Measurements from ENCODE around the gene BORCS5. TPM values are rescaled to one million over a fixed set of nuclear protein-coding genes. Genes with fewer than 3 reads are reported as not detected.
A peak's percentile ranks its signal among the peaks of the same experiment; 100 is the strongest.

The BORCS5 gene
- total RNA-seq, 1 experiment from 2014 or later: 13.9 TPM

DNA sequence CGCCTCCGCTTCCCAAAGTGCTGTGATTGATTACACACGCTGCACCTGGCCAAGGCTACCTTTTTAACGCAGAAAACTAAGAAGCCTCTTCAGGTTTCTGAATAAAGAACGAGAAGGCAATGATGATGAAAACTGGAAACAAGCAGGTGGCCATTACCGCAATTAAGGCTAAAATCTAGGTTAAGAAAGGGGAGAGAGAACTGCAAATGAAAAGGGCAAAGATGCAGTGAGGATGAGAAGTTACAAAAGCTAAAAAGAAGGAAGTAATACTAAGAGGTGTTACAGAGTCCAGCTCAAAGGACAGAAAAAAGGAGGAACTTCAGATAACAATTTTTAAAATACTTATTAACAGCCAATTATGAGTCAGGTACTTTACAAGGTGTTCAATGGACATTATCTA, 126.1 kb downstream of the BORCS5 start:
- no peak overlapping the region for H4K5ac ChIP-seq (ENCODE audit: insufficient read length, low read depth, low read length)
- H3K23me2 ChIP-seq (ENCODE audit: insufficient read length, low read depth, low read length, poor library complexity, severe bottlenecking): no peaks in the 10 kb centered on the region
- H4K8ac ChIP-seq (replicated peaks; ENCODE audit: insufficient read length, low read depth, low read length): no peak overlapping the region
- H4K20me1 ChIP-seq (ENCODE audit: control insufficient read depth, insufficient read depth, insufficient read length): no peaks in the 10 kb centered on the region
- DNase-seq: no peak
- no peaks in the 10 kb centered on the region for H3K9me3 ChIP-seq (ENCODE audit: control insufficient read depth, low read depth, low read length)
- H3K27me3 Mint-ChIP-seq (ENCODE audit: low read depth): no peaks in the 10 kb centered on the region
- H3K27me3 ChIP-seq (ENCODE audit: insufficient read depth, low read length): no peaks in the 10 kb centered on the region
- no peaks in the 10 kb centered on the region for H3K9me3 Mint-ChIP-seq
- TF ChIP-seq, protein P1, sequence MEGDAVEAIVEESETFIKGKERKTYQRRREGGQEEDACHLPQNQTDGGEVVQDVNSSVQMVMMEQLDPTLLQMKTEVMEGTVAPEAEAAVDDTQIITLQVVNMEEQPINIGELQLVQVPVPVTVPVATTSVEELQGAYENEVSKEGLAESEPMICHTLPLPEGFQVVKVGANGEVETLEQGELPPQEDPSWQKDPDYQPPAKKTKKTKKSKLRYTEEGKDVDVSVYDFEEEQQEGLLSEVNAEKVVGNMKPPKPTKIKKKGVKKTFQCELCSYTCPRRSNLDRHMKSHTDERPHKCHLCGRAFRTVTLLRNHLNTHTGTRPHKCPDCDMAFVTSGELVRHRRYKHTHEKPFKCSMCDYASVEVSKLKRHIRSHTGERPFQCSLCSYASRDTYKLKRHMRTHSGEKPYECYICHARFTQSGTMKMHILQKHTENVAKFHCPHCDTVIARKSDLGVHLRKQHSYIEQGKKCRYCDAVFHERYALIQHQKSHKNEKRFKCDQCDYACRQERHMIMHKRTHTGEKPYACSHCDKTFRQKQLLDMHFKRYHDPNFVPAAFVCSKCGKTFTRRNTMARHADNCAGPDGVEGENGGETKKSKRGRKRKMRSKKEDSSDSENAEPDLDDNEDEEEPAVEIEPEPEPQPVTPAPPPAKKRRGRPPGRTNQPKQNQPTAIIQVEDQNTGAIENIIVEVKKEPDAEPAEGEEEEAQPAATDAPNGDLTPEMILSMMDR (conservative IDR thresholded peaks at IDR 0.05): no peak
- H3K23ac ChIP-seq (ENCODE audit: insufficient read length, low read depth, low read length): no peak overlapping the region
- peak overlapping the region in 2 of 3 experiments; percentile 5 to 75; a peak in 2 of 7 replicates for H3K27ac Mint-ChIP-seq
- H2BK12ac ChIP-seq (ENCODE audit: insufficient read length, low read depth, low read length): no peak overlapping the region
- no peak overlapping the region for H4K91ac ChIP-seq (ENCODE audit: insufficient read length, low read depth, low read length)
- H3K56ac ChIP-seq (ENCODE audit: insufficient read length, low read depth, low read length): no peak overlapping the region
- H3K79me1 ChIP-seq (ENCODE audit: insufficient read depth, low read depth, low read length, poor library complexity, severe bottlenecking): no peaks in the 10 kb centered on the region
- no peak overlapping the region for H3T11ph ChIP-seq (ENCODE audit: low read length)
- H3K79me2 ChIP-seq (ENCODE audit: insufficient read depth, low read length): no peaks in the 10 kb centered on the region
- no peak overlapping the region for H3K14ac ChIP-seq (ENCODE audit: insufficient read depth, low read length)
- H3K4me1 Mint-ChIP-seq: peaks cover 4 to 18% of the 10 kb centered on the region in 2 experiments; a peak in 3 of 4 replicates
- H3K4ac ChIP-seq (ENCODE audit: low read depth, low read length): no peak overlapping the region
- H3K4me2 ChIP-seq (ENCODE audit: insufficient read depth, insufficient read length, low read length): no peak overlapping the region
- no peak overlapping the region for H3K27ac ChIP-seq (ENCODE audit: insufficient read length, low read depth, low read length)
- peaks cover 24 to 65% (median 50%) of the 10 kb centered on the region in 3 experiments; a peak in 6 of 7 replicates for H3K36me3 Mint-ChIP-seq (ENCODE audit: insufficient read depth in 1 of 3, low read depth in 3 of 3)
- H3K4me1 ChIP-seq (ENCODE audit: insufficient read depth, low read length): no peaks in the 10 kb centered on the region
- no peak overlapping the region for H3K18ac ChIP-seq (ENCODE audit: insufficient read length, low read depth, low read length)
- WGBS (ENCODE audit: extremely low coverage, insufficient read length, low lambda C conversion rate): no CpG with 5 or more reads among the region's 6 CpGs
- H3K9ac ChIP-seq (ENCODE audit: extremely low read depth, insufficient read length, low read length): no peak overlapping the region
- no peak overlapping the region for H3K4me3 Mint-ChIP-seq
- no peak overlapping the region for H2BK15ac ChIP-seq (ENCODE audit: low read depth, low read length)
- H2AFZ ChIP-seq (ENCODE audit: low read length): no peak overlapping the region
- H2BK5ac ChIP-seq (ENCODE audit: insufficient read length, low read length): no peak overlapping the region
- no peak overlapping the region for H2BK20ac ChIP-seq (ENCODE audit: low read depth, low read length, poor library complexity, severe bottlenecking)
- H2AK5ac ChIP-seq (ENCODE audit: insufficient read length, low read length): no peak overlapping the region
- no peak overlapping the region for H2BK120ac ChIP-seq (ENCODE audit: low read depth, low read length, poor library complexity, severe bottlenecking)

Measured in H9 (cell line).